ENCODE results near the gene NHLRC4.

DNA sequence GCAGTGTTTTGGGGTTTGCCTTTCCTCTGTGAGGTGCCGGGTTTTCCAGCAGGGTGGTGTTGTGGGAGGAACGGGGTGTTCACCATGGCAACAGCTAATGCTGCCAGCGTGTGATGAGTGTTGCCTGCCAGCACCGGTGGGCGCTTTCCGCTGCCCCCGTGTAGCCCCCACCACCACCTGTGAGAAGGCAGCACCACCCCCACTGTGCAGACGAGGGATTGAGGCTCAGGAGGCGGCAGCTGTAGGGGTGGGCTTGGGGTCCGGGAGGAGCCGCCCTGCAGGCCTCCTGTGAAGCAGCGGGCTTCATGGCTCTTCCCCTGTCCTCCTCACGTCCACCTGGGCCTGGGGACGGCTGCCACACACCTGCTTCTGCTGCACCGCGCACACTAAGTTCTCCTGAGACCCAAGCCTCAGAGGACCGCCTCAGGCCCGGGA lies 28.3 kb downstream of the NHLRC4 start:
- TF ChIP-seq, protein P1, sequence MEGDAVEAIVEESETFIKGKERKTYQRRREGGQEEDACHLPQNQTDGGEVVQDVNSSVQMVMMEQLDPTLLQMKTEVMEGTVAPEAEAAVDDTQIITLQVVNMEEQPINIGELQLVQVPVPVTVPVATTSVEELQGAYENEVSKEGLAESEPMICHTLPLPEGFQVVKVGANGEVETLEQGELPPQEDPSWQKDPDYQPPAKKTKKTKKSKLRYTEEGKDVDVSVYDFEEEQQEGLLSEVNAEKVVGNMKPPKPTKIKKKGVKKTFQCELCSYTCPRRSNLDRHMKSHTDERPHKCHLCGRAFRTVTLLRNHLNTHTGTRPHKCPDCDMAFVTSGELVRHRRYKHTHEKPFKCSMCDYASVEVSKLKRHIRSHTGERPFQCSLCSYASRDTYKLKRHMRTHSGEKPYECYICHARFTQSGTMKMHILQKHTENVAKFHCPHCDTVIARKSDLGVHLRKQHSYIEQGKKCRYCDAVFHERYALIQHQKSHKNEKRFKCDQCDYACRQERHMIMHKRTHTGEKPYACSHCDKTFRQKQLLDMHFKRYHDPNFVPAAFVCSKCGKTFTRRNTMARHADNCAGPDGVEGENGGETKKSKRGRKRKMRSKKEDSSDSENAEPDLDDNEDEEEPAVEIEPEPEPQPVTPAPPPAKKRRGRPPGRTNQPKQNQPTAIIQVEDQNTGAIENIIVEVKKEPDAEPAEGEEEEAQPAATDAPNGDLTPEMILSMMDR (IDR thresholded peaks at IDR 0.05; ENCODE audit: control extremely low read depth in 1 of 3, insufficient read depth in 1 of 3, low read depth in 1 of 3, low read length in 3 of 3) = no peak
- TF ChIP-seq GABPA (IDR thresholded peaks at IDR 0.05; ENCODE audit: borderline replicate concordance, insufficient read depth, low read length) = no peak
- TF ChIP-seq ZNF274 (IDR thresholded peaks at IDR 0.05; ENCODE audit: borderline replicate concordance, extremely low read depth, low read length) = no peak
- no peak for TF ChIP-seq EP300 (IDR thresholded peaks at IDR 0.05; ENCODE audit: borderline replicate concordance in 1 of 2, low read depth in 2 of 2, low read length in 2 of 2)
- no peak for TF ChIP-seq KDM5A (IDR thresholded peaks at IDR 0.05; ENCODE audit: low read length)
- TF ChIP-seq RAD21 (IDR thresholded peaks at IDR 0.05 in 1 of 2, conservative IDR thresholded peaks at IDR 0.05 in 1 of 2; ENCODE audit: low read depth in 2 of 2, low read length in 2 of 2) = no peak
- no peak for TF ChIP-seq NRF1 (IDR thresholded peaks at IDR 0.05; ENCODE audit: low read depth, low read length)
- TF ChIP-seq TAF1 (IDR thresholded peaks at IDR 0.05; ENCODE audit: low read depth, low read length) = no peak
- TF ChIP-seq, protein P2, sequence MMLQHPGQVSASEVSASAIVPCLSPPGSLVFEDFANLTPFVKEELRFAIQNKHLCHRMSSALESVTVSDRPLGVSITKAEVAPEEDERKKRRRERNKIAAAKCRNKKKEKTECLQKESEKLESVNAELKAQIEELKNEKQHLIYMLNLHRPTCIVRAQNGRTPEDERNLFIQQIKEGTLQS (IDR thresholded peaks at IDR 0.05; ENCODE audit: insufficient read depth, low read depth, low read length) = no peak
- no peak for TF ChIP-seq JUND (IDR thresholded peaks at IDR 0.05; ENCODE audit: low read length)
- no peak for TF ChIP-seq SIN3A (conservative IDR thresholded peaks at IDR 0.05 in 1 of 2, IDR thresholded peaks at IDR 0.05 in 1 of 2; ENCODE audit: low read depth in 1 of 2, low read length in 2 of 2)

All from H1 (cell line).